ENCODE data around the gene PTPRE.

PTPRE gene

DNA sequence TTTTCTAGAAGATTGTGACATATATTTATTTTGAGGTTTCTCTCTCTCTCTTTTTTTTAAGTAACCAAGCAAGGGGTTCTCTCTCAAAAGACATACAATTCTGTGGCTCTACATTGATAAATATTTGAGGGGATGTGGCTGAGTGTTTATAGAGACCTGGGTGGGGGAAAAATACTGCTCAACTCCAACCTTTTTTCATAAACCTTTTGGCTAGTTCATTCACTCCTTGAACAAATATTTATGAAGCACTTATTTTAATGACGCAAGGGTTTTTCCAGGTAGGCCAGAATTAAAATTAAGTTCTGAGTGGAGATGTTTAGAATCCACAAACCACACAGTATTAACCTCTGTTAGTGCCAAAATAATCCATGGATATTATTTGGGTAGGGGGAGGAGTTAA is 100.2 kb downstream of the PTPRE start:
- DNase-seq = no peak

DNA sequence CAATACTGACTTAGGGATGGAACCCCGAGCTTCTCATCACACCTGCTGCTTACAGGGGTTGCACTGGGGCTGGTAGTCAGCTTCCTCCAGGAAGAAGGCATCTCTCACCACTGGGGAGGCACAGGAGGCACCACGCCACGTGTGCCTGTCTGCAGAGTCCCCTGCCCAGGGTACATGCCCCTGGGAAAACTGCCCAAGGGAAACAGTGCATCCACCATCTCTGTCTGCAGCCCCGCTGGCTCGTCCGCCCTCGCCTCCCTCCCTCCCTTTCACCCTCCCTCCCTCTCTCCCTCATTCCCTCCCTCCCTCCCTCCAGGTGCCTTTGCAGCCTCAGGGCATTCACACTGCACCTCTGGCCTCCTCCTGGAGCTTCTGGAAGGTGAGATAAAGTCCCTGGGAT is 101.1 kb downstream of the PTPRE start:
- no peak for DNase-seq

DNA sequence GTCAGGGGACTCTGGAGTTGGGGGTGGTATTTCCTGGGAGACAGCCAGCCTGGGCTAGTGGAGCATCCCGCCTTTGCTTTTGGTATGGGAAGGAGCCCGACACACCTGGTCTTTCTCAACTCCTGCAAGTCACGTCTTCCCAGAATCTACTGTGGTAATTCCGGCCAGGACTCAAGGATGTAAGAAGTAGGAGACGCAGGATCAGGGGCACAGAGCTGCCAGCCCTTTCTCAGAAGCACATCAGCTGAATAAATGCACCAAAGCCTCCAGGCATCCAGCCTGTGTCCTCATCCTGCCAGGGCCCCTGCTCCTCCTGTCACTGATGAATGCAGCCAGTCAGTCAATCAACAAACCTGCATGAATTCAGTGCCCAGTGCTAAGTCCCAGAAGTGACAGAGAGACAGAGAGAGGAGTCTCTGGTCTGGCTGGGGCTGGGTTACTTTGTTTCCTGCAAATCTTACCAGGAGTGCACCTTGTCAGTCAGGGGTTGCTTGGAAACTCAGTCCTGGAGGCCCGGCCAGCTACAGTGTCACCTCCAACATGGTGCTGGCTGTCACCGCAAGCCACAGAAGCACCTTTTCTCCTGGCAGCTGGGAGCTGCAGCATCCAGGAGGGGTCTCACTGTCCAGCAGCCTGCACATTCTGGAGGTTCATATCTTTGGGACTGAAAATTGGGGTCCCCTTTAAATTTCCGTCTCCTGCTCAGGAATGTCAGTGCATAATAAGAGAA is 101.8 kb downstream of the PTPRE start:
- DNase-seq = no peak

DNA sequence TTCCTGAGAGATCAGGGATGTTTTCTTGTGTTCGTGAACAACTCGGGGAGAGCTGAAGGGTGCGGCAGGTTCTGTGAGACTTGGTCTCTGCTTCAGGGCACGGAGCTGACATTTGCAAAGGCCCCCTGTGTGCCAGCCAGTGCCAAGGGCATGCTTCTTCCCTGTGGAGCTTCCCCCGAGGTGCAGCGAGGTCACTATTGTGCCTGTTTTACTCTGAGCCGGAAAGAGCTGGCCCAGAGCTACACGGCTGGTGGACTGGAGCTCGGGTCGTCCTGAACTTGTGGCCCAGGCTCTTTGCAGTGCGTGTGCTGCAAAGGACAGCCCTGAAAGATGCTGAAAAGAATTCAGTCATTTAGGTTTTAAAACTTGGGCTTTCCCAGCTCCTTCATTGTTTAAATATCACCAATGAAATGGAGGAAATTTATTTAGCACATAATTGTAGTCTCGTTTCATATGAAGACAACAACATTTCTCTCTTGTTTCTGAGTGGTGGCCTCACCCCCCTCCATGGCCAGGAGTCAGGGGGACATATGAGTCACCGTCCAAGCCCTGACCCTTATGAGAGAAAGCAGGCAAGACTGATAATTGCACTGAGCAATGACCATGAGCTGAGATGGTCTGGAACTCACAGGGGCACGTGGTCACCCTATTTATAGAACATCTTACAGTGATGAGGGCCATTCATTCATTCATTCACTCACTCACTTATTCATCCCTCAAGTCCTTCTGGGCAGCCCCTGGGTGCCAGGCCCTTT is 102.6 kb downstream of the PTPRE start:
- DNase-seq = no peak

DNA sequence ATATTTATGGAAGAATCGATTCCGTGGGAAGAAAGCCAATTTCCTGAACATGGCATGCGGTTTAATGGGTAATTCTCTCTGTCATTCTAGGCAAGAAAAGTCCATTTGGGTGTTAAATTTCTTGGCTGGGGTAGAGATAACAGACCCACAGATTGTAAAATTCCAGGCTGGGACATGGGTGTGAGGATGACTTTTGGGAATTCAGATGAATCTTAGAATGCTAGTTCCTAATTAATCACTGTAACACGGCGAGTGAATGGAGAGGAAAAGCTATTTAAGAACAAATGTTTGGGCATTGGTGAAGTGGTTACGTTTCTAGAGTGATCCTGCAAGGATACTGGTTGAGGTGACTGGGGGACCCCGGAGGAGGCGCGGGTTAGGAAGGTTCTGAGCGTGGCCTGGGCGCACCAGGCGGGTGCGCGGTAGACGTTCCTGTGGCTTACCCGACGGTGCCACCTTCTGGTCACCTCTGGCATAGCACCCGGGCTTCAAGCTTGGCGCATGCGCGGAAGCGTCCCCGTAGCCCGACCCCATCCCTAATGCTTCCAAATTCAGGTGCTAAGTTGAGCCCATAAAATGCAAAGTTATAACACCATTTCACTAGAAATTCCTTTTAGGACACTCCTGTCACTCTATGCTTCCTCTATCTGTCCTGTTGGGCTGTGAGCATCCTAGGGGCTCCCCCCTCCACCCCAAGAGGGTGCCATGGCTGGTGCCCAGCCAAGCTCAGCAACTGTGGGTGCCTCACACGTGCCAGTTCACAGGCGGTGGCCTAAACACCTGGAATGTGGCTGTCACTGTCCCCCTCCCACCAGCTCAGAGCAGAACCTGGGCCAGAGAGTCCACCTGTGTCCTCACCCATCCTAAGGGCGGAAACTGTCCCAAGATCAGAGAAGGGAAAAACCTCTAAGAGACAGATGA is 104.4 kb downstream of the PTPRE start:
- peak; percentile 95 for DNase-seq

DNA sequence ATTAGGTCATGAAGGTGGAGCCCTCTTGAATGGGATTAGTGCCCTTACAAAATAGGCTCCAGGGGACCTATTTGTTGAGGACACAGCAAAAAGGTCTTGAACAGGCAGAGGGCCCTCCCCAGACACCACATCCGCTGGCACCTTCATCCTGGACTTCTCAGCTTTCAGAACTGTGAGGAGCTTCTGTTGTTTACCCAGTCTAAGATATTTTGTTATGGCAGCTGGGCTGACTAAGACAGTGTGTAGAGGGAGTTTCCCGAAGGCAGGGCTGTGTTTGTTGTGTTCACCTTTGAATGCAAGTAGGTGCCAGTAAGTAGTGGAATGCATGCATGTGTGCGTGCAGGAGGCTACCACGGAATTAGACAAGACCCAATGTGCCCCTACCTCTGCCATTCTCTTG is 106.7 kb downstream of the PTPRE start:
- no peak for DNase-seq

DNA sequence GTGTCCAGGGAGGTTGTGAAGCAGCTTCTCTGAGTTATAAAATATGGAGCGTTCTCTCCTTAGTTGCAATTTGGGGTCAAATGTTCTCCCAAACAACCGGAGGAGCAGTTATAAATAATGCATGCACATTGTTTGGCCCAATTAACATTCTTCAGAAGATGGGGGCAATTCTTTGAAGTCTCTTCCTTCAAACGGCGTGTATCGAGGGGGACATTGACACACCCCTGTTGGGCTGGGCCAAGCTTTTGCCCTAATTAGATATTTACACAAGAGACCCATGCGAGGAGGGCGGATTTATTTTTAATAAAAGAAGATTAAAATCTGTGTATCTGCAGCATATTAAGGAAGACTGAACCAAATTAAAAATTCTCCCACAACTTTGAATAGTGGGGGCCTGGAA is 107.3 kb downstream of the PTPRE start:
- DNase-seq = no peak

DNA sequence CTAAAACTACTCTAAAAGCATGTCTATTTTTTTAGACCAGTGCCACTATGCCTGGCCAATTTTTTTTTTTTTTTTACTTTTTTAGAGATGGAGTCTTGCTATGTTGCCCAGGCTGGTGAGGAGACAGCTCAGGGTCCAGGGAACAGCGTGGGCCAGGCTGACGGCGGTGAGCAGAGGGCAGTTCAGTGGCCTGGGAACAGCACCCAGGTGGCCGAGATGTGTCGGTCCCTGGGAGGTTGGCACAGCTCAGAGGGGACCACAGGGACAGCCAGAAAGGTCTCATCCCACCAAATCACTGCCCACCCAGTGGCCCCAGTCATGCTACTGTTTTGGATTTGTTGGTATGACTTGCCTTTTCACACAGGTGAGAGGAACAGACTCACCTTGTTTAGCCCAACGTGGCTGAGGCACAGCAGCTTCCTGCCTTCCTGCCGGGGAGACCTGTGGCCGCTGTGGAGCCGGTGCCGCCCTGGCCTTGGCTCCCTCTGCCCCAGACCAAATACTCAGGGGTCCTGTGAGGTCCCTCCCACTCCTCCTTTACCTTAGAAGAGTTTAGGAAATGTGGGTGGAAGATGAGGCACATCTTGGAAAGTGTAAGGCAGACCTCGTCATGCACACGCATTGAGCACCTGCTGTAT is 109.6 kb downstream of the PTPRE start:
- no peak for DNase-seq

DNA sequence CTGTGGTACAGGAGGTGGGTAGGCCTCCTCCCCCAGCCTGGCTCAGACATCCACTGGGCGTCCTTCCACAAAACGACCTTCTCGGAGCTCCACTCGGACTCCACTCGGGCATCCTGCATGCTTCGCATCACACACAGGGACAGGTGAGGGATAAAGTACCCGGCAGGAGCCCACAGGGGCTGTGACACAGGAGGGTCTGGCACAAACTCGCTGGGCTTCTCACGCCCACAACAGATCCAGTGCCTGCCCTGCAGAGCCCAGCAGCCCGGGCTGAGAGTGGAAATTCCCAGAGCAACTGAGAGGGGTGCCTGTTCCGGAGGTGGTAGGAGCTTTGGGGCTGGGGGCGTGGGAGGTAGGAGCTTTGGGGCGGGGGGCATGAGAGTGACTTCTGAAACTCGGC is 110.9 kb downstream of the PTPRE start:
- no peak for DNase-seq

DNA sequence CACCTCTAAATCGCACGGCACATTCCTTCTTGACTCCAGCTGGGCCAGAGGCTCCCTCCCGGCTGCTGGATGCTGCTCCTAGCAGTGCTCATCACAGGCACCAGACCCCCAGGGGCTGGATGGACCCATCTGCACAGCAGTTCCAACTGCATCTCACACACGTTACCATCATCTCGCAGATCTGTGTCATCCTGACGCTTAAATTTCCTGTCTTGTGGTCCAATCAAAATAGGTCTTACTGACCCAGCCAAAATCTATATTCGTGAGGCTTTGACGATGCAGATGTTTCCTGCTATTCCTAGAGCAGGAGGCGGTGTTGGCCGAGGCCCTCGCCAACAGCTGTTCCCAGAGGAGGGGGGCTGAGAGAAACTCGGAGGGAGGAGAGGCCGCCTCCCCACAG is 111.3 kb downstream of the PTPRE start:
- DNase-seq = no peak

DNA sequence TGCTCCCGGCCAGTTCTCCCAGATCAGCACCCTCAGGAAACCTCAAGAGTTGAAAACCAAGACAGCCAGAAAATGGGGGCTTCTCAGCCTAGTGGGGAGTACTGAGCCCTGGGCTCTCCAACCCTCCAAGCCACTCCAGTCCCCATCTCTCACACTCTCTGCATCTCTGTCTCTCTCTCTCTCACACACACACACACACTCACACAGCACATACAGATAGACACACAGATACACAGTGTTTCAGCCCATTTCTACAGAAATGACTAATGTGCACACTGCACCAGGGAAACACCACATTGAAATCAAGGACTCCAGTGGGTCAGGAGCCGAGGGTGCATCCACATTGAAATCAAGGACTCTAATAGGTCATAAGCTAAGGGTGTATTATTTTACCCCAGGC is 111.8 kb downstream of the PTPRE start:
- no peak for DNase-seq

DNA sequence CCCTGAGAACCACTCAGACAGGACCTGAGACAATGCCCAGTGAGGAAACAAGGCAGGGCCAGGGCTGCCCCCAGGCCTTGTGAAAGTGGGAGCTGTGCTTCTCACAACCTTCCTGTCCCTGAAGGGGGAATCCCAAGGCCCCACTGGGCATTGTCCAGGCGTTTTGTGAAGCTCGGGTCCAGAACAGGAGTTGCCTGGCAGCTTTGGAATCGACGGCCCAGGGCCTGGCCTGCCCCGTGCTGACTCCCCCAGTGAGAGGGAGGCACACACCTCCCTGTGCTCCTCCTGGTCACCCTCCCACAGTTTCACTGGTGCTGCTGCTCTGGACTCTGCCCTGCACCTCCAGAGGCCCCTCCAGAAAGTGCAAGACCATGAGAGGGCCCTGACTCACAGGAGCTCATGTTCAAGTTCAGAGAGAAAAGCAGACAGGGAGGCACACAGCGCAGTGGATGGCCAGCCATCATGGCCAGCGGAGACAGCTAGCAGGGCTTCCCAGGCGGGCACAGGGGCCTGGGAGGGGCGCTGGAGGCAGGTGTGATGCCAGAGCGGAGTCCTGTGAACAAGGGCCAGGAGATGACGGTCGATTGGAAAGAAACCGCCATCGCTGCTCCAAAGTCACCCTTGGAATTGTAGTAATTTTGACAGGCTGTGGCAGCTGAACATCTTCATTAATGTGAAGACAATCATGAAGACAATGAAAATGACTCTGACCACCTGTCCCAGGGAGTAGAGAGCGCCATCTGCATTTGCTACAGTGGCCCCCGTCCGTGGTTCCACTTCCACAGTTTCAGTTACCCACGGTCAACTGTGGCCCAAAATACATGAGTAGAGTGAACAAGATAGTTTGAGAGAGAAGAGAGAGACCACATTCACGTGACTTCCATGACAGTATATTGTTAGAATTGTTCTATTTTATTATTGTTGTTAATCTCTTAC is 115.6 kb downstream of the PTPRE start:
- DNase-seq = no peak

DNA sequence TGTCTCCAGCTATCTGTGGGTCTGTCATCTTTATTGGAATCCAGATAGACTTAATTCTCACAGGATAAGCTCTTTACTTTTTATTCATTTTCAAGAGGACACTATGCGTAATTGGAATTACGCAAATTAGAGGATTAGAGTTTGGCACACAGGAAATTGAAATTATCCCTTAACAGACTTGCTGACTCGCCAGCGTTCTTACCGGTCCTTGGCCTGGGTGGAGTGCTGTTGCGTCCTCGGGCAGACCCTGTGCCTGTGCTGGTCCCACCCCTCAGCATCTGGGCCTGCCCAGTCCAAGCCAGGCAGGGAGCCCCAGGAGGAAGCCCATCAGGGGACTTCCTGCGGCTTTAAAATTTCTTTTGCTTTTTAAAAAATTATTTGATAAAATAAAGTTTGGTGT is 117.5 kb downstream of the PTPRE start:
- DNase-seq = no peak

DNA sequence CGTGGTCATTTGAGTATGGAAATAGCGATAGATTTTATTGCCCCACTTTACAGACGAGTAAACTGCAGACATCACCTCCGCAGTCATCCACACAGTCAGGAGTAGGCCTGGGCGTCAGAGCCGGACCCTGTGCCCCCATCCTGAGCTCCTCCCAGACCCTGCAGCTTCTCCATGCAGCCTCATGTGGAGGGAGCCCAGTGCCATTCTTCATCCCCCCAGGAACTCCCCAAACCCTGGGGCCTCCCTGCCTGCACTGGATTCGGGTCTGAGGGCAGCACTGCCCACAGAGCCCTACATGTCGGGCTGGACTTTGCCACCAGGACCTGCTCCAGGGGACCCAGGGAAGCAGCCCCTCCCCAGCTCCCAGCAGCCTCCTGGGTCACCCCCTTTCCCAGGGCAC is 118.5 kb downstream of the PTPRE start:
- DNase-seq = no peak

DNA sequence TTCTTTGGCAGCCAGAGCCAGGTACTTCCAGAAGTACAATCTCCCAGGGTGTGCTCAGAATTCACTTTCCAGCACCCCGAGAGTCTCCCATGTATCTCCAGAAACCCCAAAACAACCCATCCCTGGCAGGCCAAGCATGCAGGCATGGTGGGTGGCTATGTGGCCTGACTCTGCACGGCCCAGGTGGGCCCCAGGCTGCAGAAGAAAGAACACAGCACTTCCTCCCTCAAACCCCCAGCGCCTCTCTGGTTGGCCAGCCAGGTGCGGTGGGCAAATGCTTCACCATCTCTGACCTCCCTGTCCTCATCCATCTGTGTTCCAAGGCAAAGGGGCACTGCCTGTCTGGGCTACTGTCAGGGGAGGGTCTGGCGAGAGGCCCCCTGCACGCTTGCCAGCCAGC is 119.0 kb downstream of the PTPRE start:
- DNase-seq = no peak

DNA sequence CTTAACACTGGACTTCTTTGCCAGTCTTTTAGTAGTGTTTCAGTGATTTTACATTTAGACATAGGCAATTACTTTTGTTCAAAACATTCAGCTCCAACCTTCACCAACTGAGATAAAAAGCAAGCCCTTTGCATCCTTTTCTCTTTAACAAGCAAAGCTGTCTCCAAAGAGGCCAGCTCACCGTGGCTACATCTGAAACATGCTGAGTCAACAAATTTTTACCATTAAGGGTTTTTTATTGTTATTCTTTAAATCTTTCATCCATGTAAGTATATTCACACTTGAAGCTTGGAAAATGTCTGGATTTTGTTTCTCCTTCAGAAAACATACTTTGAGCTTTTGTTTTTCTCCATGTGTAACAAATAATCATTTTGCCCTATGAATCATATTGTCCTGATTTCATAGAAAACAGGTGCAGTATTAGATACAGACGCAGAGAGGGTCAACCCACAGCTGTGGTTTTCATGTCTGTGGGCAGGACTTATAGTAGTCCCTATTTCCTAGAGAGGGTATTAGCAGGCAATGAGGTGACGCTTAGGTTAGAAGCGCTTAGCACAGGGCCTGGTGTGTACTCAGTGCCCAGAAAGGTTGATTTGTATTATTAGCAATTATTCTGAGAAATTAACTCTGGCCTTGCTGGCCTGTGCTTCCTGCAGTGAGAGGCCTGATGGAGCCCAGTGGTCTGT is 119.9 kb downstream of the PTPRE start:
- DNase-seq = no peak

DNA sequence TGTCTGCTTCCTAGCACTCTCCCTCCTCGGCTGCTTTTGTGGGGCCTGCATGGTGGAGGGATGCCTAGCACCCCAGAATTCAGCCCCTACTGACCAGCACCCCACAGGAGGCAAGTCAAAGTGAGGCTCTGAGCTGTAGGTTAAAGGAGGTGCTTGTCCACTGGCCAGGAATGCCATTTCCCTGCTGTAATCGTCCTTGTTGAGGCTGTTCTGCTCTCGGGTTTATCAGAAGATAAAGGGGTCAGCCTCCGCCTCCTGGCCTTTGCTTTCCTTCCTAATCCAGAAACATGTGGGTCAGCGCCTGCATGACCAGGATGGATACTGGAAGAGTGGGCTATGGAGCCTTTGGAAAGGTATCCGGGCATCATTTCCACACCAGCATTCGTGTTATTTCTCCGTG is 120.4 kb downstream of the PTPRE start:
- DNase-seq = no peak

DNA sequence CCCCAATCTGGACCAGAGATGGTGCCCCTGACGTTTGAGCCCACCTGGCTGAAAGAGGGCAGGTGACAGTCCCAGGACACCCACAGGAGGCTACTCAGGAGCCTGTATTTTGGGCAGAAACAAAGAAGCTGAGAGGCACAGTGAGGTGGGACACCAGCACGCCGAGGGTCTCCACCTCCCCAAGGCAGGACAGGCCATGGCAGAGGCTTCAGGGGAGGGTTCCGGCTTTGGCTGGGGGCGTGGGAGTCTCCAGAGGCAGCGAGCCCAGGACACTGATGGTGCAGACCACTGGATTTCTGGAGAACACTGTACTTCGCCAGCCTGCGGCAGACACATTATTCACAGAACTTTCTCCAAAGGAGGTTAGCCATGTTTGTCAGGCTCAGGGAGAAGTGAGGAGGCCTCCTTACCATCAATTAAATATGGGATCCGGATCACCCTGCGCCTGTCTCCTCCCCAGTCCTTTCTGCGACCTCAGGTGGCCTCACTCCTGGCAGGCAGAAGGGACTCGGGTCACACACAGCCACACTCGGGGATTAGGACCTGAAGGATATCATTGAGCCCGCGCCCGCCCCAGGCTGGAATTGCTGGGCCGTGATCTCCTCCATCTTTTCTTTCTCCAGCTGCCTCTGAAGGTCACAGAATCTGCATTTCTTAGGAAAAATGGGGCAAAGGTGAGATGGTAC is 121.1 kb downstream of the PTPRE start:
- DNase-seq = no peak

DNA sequence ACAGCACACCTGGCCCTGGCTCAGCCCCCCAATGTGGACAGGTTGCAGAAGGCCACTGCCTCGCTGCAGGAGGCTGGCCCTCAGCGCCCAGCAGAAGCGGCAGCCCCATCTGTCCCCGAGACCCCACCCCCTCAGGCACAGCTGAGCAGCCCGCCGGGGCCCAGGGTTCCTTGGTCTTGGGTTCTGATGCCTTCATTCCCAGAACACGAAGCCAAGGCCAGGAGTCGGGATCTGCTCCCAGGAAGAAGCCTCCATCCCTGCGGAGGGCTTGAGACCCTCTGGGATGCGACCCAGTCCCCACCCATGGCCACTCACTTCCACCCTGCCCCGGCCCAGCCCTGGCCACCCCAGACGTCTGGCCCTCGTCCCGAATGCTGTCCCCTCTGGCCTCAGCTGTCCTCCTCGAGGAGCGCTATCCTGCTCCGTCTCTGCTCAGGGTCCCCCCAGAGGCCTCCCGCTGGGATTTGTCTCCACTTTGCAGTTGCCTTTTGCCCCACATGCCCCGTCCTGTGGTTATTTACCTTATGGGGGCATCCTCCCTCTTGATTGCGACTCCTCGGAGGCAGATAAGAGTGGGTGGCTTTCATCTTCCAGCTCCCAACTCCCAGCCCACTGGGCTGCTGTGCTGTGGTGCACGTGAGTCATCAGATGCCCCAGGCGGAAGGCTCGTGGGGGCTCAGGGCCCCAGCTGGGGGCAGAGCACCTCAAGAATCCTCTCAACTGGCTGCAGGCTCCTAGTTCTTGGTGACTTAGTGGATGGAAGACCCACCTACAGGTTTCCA is 121.8 kb downstream of the PTPRE start:
- DNase-seq = no peak

DNA sequence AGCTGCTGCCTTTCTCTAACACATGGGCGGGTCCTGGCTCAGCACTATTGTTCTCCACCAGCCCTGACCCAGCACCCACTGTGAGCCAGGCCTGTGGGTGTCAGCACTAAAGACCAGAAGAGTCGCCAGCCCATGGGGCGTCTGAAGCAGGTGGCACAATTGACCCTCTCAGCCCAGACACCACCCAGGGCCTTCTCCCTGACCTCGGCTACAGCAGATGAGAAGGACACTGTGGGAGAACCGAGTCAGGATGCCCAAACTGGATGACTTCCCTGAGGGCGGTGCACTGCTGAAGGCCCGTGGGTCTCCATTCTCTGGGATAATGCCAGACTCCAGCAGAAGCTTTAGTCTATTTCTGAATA is 122.4 kb downstream of the PTPRE start:
- DNase-seq = no peak
